Smooth muscle cell (in vitro differentiated cells): Measurements from ENCODE around the gene UNC13C. TPM values are rescaled to one million over a fixed set of nuclear protein-coding genes. Genes with fewer than 3 reads are reported as not detected.

Experiments
- DNase-seq: peaks from one replicate; lab custom pipeline; 2025; ENCODE audit not compliant: unreplicated experiment; lab: John Stamatoyannopoulos, UW
- H2AFZ ChIP-seq: fragments of 200-600 bp; sonication (generic); 2 replicates; pipeline ENCODE4 v1.6.0; 2016; ENCODE audit warnings: antibody characterized with exemption, low read depth, mild to moderate bottlenecking
- H3F3A ChIP-seq: fragments of 200-600 bp; sonication (generic); 2 replicates; pipeline ENCODE4 v1.6.0; 2017; ENCODE audit warnings: antibody characterized with exemption, low read depth
- H3K27ac ChIP-seq: fragments of 200-600 bp; sonication (generic); 2 replicates; pipeline ENCODE4 v1.5.1; 2016; ENCODE audit warnings: low read depth, mild to moderate bottlenecking
- H3K27me3 ChIP-seq: fragments of 200-600 bp; sonication (generic); 2 replicates; pipeline ENCODE4 v1.6.1; 2016; ENCODE audit warnings: low read depth, mild to moderate bottlenecking
- H3K36me3 ChIP-seq: fragments of 200-600 bp; sonication (generic); 2 replicates; pipeline ENCODE4 v1.5.1; 2016; ENCODE audit warnings: low read depth
- H3K4me1 ChIP-seq: fragments of 200-600 bp; sonication (generic); 2 replicates; pipeline ENCODE4 v1.5.1; 2016; ENCODE audit warnings: low read depth
- H3K4me2 ChIP-seq: fragments of 200-600 bp; sonication (generic); 2 replicates; pipeline ENCODE4 v1.6.0; 2016; ENCODE audit warnings: mild to moderate bottlenecking
- H3K4me3 ChIP-seq: fragments of 200-600 bp; sonication (generic); 2 replicates; pipeline ENCODE4 v1.5.1; 2016; ENCODE audit warnings: mild to moderate bottlenecking
- H3K79me2 ChIP-seq: fragments of 200-600 bp; sonication (generic); 2 replicates; pipeline ENCODE4 v1.6.0; 2016; ENCODE audit warnings: low read depth, mild to moderate bottlenecking
- H3K9ac ChIP-seq: fragments of 200-600 bp; sonication (generic); 2 replicates; pipeline ENCODE4 v1.6.0; 2016; ENCODE audit warnings: low read depth
- H3K9me3 ChIP-seq: fragments of 200-600 bp; sonication (generic); replicated peaks from 2 replicates; pipeline ENCODE4 v1.5.1; 2016; ENCODE audit warnings: low read depth
- H4K20me1 ChIP-seq: fragments of 200-600 bp; sonication (generic); 2 replicates; pipeline ENCODE4 v1.6.0; 2016; ENCODE audit warnings: low read depth
- WGBS: methylation state at CpG from one replicate; pipeline ENCODE4 v1.1.7; 2016; ENCODE audit warnings: low lambda C conversion rate; 5-methylcytosine and 5-hydroxymethylcytosine counted together
- polyA plus RNA-seq: library from polyadenylated mRNA; unstranded; fragments of >200 nt; fragmentation: Nextera tagmentation; extraction: Ambion mirVana; gene quantifications from 2 replicates; pipeline ENCODE4 v1.2.1, GENCODE V29; 2016
- total RNA-seq: library from RNA; depleted of rRNA; stranded (reverse); fragments of >200 nt; gene quantifications from 2 replicates; pipeline ENCODE4 v1.2.3, GENCODE V29; 2014
- TF ChIP-seq, protein P1 (sequence below): fragments of 200-600 bp; sonication (generic); IDR thresholded peaks from 2 replicates; pipeline ENCODE4 v1.5.1; 2017; ENCODE audit warnings: borderline replicate concordance, mild to moderate bottlenecking, antibody characterized with exemption; ENCODE audit not compliant: insufficient read depth, poor library complexity, severe bottlenecking

The UNC13C gene
- total and polyA plus RNA-seq, 2 experiments from 2014 or later = 0.85 to 4.0 TPM

DNA sequence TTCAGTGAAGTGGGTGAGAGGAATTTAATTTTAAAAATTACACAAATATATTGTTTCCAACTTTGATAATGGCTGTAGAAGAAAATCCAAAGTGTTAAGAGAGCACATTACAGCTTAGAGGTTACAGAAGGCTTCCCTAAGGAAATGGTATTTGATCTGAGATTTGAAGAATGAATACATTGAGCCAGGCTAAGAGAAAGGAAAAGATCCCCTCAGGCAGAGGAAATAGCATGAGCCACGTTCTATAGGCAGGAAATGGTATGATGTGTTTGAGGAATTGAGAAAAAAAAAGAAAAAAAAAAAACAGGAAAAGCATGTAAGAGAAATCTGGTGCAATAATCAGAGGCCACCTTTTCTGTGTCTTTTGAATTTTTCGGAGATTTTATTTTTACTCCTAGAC is 48.6 kb downstream of the UNC13C start:
- Histone ChIP-seq H3K9me3 (no peaks in the 10 kb centered on the region), H2AFZ (no peak overlapping the region), H3K36me3 (no peaks in the 10 kb centered on the region), H3K4me2 (no peak overlapping the region), H3F3A (no peaks in the 10 kb centered on the region), H3K4me1 (no peaks in the 10 kb centered on the region), H3K4me3 (no peak overlapping the region), H3K27ac (no peak overlapping the region), H3K9ac (no peak overlapping the region), H3K79me2 (no peaks in the 10 kb centered on the region), H4K20me1 (no peaks in the 10 kb centered on the region), H3K27me3 (no peaks in the 10 kb centered on the region)
- TF ChIP-seq, protein P1, sequence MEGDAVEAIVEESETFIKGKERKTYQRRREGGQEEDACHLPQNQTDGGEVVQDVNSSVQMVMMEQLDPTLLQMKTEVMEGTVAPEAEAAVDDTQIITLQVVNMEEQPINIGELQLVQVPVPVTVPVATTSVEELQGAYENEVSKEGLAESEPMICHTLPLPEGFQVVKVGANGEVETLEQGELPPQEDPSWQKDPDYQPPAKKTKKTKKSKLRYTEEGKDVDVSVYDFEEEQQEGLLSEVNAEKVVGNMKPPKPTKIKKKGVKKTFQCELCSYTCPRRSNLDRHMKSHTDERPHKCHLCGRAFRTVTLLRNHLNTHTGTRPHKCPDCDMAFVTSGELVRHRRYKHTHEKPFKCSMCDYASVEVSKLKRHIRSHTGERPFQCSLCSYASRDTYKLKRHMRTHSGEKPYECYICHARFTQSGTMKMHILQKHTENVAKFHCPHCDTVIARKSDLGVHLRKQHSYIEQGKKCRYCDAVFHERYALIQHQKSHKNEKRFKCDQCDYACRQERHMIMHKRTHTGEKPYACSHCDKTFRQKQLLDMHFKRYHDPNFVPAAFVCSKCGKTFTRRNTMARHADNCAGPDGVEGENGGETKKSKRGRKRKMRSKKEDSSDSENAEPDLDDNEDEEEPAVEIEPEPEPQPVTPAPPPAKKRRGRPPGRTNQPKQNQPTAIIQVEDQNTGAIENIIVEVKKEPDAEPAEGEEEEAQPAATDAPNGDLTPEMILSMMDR = no peak
- whole genome bisulfite sequencing = 60% methylated on average over 2 of the region's 2 CpGs
- DNase-seq = no peak

DNA sequence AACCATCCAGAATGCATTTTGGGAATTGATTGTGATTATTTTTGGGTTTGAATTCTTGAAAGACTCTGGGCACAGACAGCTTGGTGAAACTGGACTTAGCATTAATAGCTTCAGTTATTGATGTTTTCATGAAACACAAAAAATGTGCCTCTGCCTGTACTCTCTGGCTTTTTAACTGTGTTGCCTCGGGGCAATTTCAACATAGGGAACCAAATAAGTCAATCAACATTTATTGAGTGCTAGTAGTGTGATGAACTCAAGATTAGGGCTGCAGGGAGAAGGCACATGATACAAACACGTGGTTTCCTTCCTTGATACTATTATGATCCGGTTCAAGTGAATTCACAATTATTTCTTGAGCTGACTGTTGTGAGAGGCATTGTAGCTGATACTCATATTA is 50.8 kb downstream of the UNC13C start:
- 55% methylated on average over 3 of the region's 3 CpGs for WGBS
- no peaks in the 10 kb centered on the region for H3K27me3 ChIP-seq
- H3K9me3 ChIP-seq = no peaks in the 10 kb centered on the region

DNA sequence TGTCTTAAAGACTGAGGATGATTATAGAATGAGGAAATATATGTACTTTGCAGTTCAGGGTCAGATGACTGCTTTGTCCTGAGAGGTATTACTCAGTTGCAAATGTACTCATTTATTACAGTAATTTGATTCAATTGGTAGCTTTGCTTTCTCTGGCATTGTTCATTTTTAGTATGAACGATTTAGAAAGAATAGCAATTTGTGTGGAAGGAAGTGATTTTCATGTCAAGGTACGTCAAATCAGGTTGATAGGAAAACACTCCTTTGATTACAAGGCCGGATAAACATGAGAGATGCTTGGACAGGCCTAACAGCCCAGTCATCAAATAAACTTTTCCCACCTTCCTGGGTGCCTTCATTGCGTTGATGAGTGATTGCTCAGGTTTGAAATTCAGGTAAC is 53.8 kb downstream of the UNC13C start:
- no peak overlapping the region for H2AFZ ChIP-seq
- H3K27me3 ChIP-seq = no peaks in the 10 kb centered on the region
- TF ChIP-seq, protein P1 = no peak
- DNase-seq = no peak
- H3K36me3 ChIP-seq = no peaks in the 10 kb centered on the region
- WGBS = 70% methylated on average over 4 of the region's 4 CpGs
- no peak overlapping the region for H3K9ac ChIP-seq
- no peaks in the 10 kb centered on the region for H4K20me1 ChIP-seq
- H3K4me1 ChIP-seq = no peaks in the 10 kb centered on the region
- H3K9me3 ChIP-seq = no peaks in the 10 kb centered on the region
- H3K4me2 ChIP-seq = no peak overlapping the region
- H3K79me2 ChIP-seq = no peaks in the 10 kb centered on the region
- H3F3A ChIP-seq = no peaks in the 10 kb centered on the region
- no peak overlapping the region for H3K4me3 ChIP-seq
- H3K27ac ChIP-seq = no peak overlapping the region

More for the DNA sequence above, 50.8 kb downstream of the UNC13C start:
- no peaks in the 10 kb centered on the region for H3F3A ChIP-seq
- TF ChIP-seq, protein P1 = no peak
- no peak overlapping the region for H2AFZ ChIP-seq
- H3K4me3 ChIP-seq = no peak overlapping the region
- H3K79me2 ChIP-seq = no peaks in the 10 kb centered on the region
- DNase-seq = no peak
- H4K20me1 ChIP-seq = no peaks in the 10 kb centered on the region
- H3K36me3 ChIP-seq = no peaks in the 10 kb centered on the region
- no peak overlapping the region for H3K4me2 ChIP-seq
- H3K27ac ChIP-seq = no peak overlapping the region
- H3K4me1 ChIP-seq = no peaks in the 10 kb centered on the region
- no peak overlapping the region for H3K9ac ChIP-seq

DNA sequence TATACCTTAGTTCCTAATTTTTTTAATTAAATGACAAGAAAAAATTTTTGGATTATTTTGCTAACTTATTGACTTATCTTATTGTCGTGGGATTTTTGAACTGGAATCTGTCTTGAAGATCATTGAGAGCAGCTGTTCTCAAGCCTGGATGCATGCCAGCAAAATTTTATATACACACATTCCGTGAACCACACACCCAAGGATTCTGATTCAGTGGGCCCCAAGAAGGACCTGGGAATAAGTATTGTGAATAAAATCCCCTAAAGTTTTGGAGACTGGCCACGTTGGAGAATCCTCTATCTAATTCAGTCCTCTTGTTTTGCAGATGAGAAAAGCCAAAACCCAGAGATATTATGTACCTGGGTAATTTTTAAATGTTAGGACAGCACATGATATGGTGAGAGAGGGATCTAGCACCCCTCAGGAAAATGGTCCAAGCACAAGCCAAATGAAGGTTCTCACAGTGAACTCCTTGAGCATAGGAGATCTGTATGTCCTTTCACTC is 55.2 kb downstream of the UNC13C start:
- Histone ChIP-seq H4K20me1 (no peaks in the 10 kb centered on the region), H3K27ac (no peak overlapping the region), H3K4me2 (no peak overlapping the region), H2AFZ (no peak overlapping the region), H3K9ac (no peak overlapping the region), H3K4me3 (no peak overlapping the region), H3K9me3 (no peaks in the 10 kb centered on the region), H3K27me3 (no peaks in the 10 kb centered on the region), H3F3A (no peaks in the 10 kb centered on the region), H3K79me2 (no peaks in the 10 kb centered on the region), H3K4me1 (no peaks in the 10 kb centered on the region), H3K36me3 (no peaks in the 10 kb centered on the region)
- TF ChIP-seq, protein P1 = no peak
- no peak for DNase-seq
- WGBS = 57% methylated on average over 3 of the region's 3 CpGs
